ES-I3 (cell line): ENCODE results near the gene SBK2.
"Not testable (repeated sequence)": the region's sequence is repeated elsewhere in the genome, so short reads cannot be mapped to it uniquely, and the experiment has no call there.

ENCODE experiments used
- H3K36me3 ChIP-seq: 2 replicates; pipeline ENCODE4 v1.6.1; 2013; ENCODE audit warnings: mild to moderate bottlenecking, low read length, control low read depth, moderate library complexity; ENCODE audit not compliant: insufficient read depth
- H3K4me1 ChIP-seq: 2 replicates; pipeline ENCODE4 v1.6.1; 2013; ENCODE audit warnings: mild to moderate bottlenecking, control low read depth, low read length; ENCODE audit not compliant: insufficient read depth
- H3K9ac ChIP-seq: 2 replicates; pipeline ENCODE4 v1.6.1; 2013; ENCODE audit warnings: low read depth, mild to moderate bottlenecking, low read length, moderate library complexity
- H3K9me3 ChIP-seq: 2 replicates; pipeline ENCODE4 v1.6.1; 2013; ENCODE audit warnings: mild to moderate bottlenecking, low read length, moderate library complexity; ENCODE audit not compliant: control insufficient read depth, insufficient read depth

SBK2 gene

GRCh38 chr19:55576746-55577145, 39.8 kb upstream of the SBK2 start:
- no peaks in the 10 kb centered on the region for H3K4me1 ChIP-seq
- H3K36me3 ChIP-seq: 0 out of 2 replicates have a peak, but pooled peaks cover 7% of the 10 kb centered on the region
- no peak overlapping the region for H3K9ac ChIP-seq
- no peaks in the 10 kb centered on the region for H3K9me3 ChIP-seq

- H3K36me3 ChIP-seq, H3K4me1 ChIP-seq, H3K9me3 ChIP-seq, H3K9ac ChIP-seq: not testable (repeated sequence)
Observed at GRCh38 chr19:55573929-55574328, 37.0 kb upstream of the SBK2 start.

GRCh38 chr19:55569477-55569876, 32.5 kb upstream of the SBK2 start:
- H3K9ac ChIP-seq, H3K9me3 ChIP-seq, H3K36me3 ChIP-seq, H3K4me1 ChIP-seq: not testable (repeated sequence)

- Histone ChIP-seq H3K9ac (no peak overlapping the region), H3K4me1 (no peaks in the 10 kb centered on the region), H3K9me3 (no peaks in the 10 kb centered on the region), H3K36me3 (no peaks in the 10 kb centered on the region)
Observed at GRCh38 chr19:55567708-55568328, 30.9 kb upstream of the SBK2 start.

- Histone ChIP-seq H3K9me3 (no peaks in the 10 kb centered on the region), H3K4me1 (no peaks in the 10 kb centered on the region), H3K36me3 (no peaks in the 10 kb centered on the region), H3K9ac (no peak overlapping the region)
Observed at GRCh38 chr19:55566823-55567222, 29.9 kb upstream of the SBK2 start.

- H3K9me3 ChIP-seq: no peaks in the 10 kb centered on the region
- no peaks in the 10 kb centered on the region for H3K36me3 ChIP-seq
- H3K4me1 ChIP-seq: no peaks in the 10 kb centered on the region
- H3K9ac ChIP-seq: no peak overlapping the region
Observed at GRCh38 chr19:55563261-55563690, 26.3 kb upstream of the SBK2 start.

GRCh38 chr19:55559684-55560083, 22.8 kb upstream of the SBK2 start:
- H3K36me3 ChIP-seq: no peaks in the 10 kb centered on the region
- H3K9ac ChIP-seq: no peak overlapping the region
- 0 out of 2 replicates have a peak, but pooled peaks cover 2% of the 10 kb centered on the region for H3K4me1 ChIP-seq
- no peaks in the 10 kb centered on the region for H3K9me3 ChIP-seq

GRCh38 chr19:55554741-55555152, 17.8 kb upstream of the SBK2 start:
- peaks cover 20% of the 10 kb centered on the region for H3K4me1 ChIP-seq
- no peak overlapping the region for H3K9ac ChIP-seq
- H3K36me3 ChIP-seq: no peaks in the 10 kb centered on the region
- no peaks in the 10 kb centered on the region for H3K9me3 ChIP-seq

- Histone ChIP-seq H3K9me3 (no peaks in the 10 kb centered on the region), H3K4me1 (peaks cover 20% of the 10 kb centered on the region), H3K9ac (no peak overlapping the region), H3K36me3 (no peaks in the 10 kb centered on the region)
Observed at GRCh38 chr19:55554302-55554701, 17.4 kb upstream of the SBK2 start.

GRCh38 chr19:55553217-55554182, 16.6 kb upstream of the SBK2 start:
- H3K4me1 ChIP-seq: peaks cover 20% of the 10 kb centered on the region
- no peaks in the 10 kb centered on the region for H3K9me3 ChIP-seq
- peak overlapping the region; percentile 22; the same call in 1 of the 2 replicates for H3K9ac ChIP-seq
- no peaks in the 10 kb centered on the region for H3K36me3 ChIP-seq

- H3K9me3 ChIP-seq: no peaks in the 10 kb centered on the region
- peaks cover 22% of the 10 kb centered on the region for H3K4me1 ChIP-seq
- no peaks in the 10 kb centered on the region for H3K36me3 ChIP-seq
- peak overlapping the region; percentile 18; the same call in 1 of the 2 replicates for H3K9ac ChIP-seq
Observed at GRCh38 chr19:55552620-55553019, 15.7 kb upstream of the SBK2 start.

- H3K9me3 ChIP-seq: no peaks in the 10 kb centered on the region
Observed at GRCh38 chr19:55552206-55552605, 15.3 kb upstream of the SBK2 start.

GRCh38 chr19:55550321-55550650, 13.4 kb upstream of the SBK2 start:
- no peaks in the 10 kb centered on the region for H3K9me3 ChIP-seq
- H3K4me1 ChIP-seq: peaks cover 45% of the 10 kb centered on the region
- no peaks in the 10 kb centered on the region for H3K36me3 ChIP-seq
- H3K9ac ChIP-seq: peak overlapping the region; percentile 42

More at GRCh38 chr19:55552206-55552605, 15.3 kb upstream of the SBK2 start:
- H3K9ac ChIP-seq: no peak overlapping the region; the same call in 1 of the 2 replicates
- peaks cover 26% of the 10 kb centered on the region for H3K4me1 ChIP-seq
- H3K36me3 ChIP-seq: no peaks in the 10 kb centered on the region

GRCh38 chr19:55549500-55550320, 12.8 kb upstream of the SBK2 start:
- H3K9me3 ChIP-seq: no peaks in the 10 kb centered on the region
- no peaks in the 10 kb centered on the region for H3K36me3 ChIP-seq
- peak overlapping the region; percentile 42 for H3K9ac ChIP-seq
- peaks cover 48% of the 10 kb centered on the region for H3K4me1 ChIP-seq
